ENCODE data around the gene CDHR1.

- TF ChIP-seq POLR2AphosphoS5 (IDR thresholded peaks at IDR 0.05) (no peak), CTCF (IDR thresholded peaks at IDR 0.05) (no peak), POLR2A (IDR thresholded peaks at IDR 0.05) (no peak), EP300 (IDR thresholded peaks at IDR 0.05) (no peak)
Observed at GRCh38 chr10:84257343-84258020, 63.1 kb downstream of the CDHR1 start.
